A549 (cell line): ENCODE results near the gene DLEU7. TPM values are rescaled to one million over a fixed set of nuclear protein-coding genes. Genes with fewer than 3 reads are reported as not detected.

Experiments
- ATAC-seq, 2 experiments: fragments of 200-7000 bp in 1 of 2; fragments of >200 bp in 1 of 2; cut with Nextera tagmentation in 1 of 2; cut with Tn5 transposase in 1 of 2; 3 replicates each; pipeline versions ENCODE4 v1.8.0 to v1.9.1; 2018 to 2020; ENCODE audit warnings: mild to moderate bottlenecking in 1 of 2, moderate library complexity in 1 of 2
- CTCF ChIA-PET: fragments of 300-600 bp; sonication (Branson Sonifier 250); formaldehyde crosslinking; extraction: SDS; loops from one replicate; lab custom pipeline; 2021; ENCODE audit warnings: antibody characterized with exemption, inconsistent platforms; lab: Yijun Ruan, JAX
- POLR2A ChIA-PET: fragments of 350-600 bp; formaldehyde crosslinking; extraction: SDS; loops from one replicate; lab custom pipeline; 2021; ENCODE audit warnings: antibody characterized with exemption, inconsistent platforms; lab: Yijun Ruan, JAX
- DNase-seq, 2 experiments: peaks; one replicate each; pipeline versions ENCODE4 v3.0.0 to v3.0.0-alpha.2; 2011 to 2016; ENCODE audit warnings: low read depth in 1 of 2, low spot score in 1 of 2
- FAIRE-seq: peaks from 2 replicates; lab custom pipeline; 2011; peaks lifted over from hg19 to GRCh38; lab: Jason Lieb, UNC
- H3K27ac ChIP-seq, 2 experiments: fragments of >200 bp; sonication (Bioruptor Twin); formaldehyde crosslinking; 3 replicates each; pipeline ENCODE4 v1.5.1; 2016 to 2017
- H3K4me1 ChIP-seq: fragments of >200 bp; sonication (Bioruptor Twin); formaldehyde crosslinking; 3 replicates; pipeline ENCODE4 v1.6.1; 2016
- H3K4me2 ChIP-seq: fragments of >200 bp; sonication (Bioruptor Twin); formaldehyde crosslinking; 3 replicates; pipeline ENCODE4 v1.6.1; 2016
- H3K4me3 ChIP-seq: fragments of >200 bp; sonication (Bioruptor Twin); formaldehyde crosslinking; 3 replicates; pipeline ENCODE4 v1.5.1; 2016
- H3K9me3 ChIP-seq: fragments of >200 bp; sonication (Bioruptor Twin); formaldehyde crosslinking; 3 replicates; pipeline ENCODE4 v1.6.1; 2016
- CHD4 ChIP-seq: fragments of 200-600 bp; sonication (generic); IDR thresholded peaks from 2 replicates; pipeline ENCODE4 v1.6.1; 2016; ENCODE audit warnings: antibody characterized with exemption, mild to moderate bottlenecking, borderline replicate concordance
- CTCF ChIP-seq: fragments of >200 bp; sonication (Bioruptor Twin); formaldehyde crosslinking; IDR thresholded peaks from 3 replicates; pipeline ENCODE4 v1.5.1; 2016
- EHF ChIP-seq: fragments of 250-450 bp; sonication (Bioruptor Pico); IDR thresholded peaks from 2 replicates; pipeline ENCODE4 v1.5.0; 2020; ENCODE audit warnings: mild to moderate bottlenecking
- FOXS1 ChIP-seq: fragments of 250-450 bp; sonication (Bioruptor Pico); IDR thresholded peaks from 2 replicates; pipeline ENCODE4 v1.5.0; 2020; ENCODE audit warnings: mild to moderate bottlenecking, moderate library complexity
- HDAC2 ChIP-seq: fragments of 200-600 bp; sonication (generic); IDR thresholded peaks from 2 replicates; pipeline ENCODE4 v1.6.1; 2016
- JUN ChIP-seq, 2 experiments: fragments of >200 bp; sonication (Bioruptor Twin); formaldehyde crosslinking; IDR thresholded peaks; 2 replicates in 1 of 2; 3 replicates in 1 of 2; pipeline ENCODE4 v1.6.1; 2016 to 2017
- KDM1A ChIP-seq: fragments of 200-600 bp; sonication (generic); IDR thresholded peaks from 2 replicates; pipeline ENCODE4 v1.6.1; 2016; ENCODE audit warnings: low read depth, mild to moderate bottlenecking
- KDM5A ChIP-seq: fragments of 200-600 bp; sonication (generic); IDR thresholded peaks from 2 replicates; pipeline ENCODE4 v1.6.1; 2016; ENCODE audit warnings: antibody characterized with exemption, mild to moderate bottlenecking
- NPAS2 ChIP-seq: fragments of 250-450 bp; sonication (Bioruptor Pico); IDR thresholded peaks from 2 replicates; pipeline ENCODE4 v1.8.0; 2022; ENCODE audit warnings: mild to moderate bottlenecking, moderate library complexity, borderline replicate concordance
- NR3C1 ChIP-seq: fragments of >200 bp; sonication (Bioruptor Twin); formaldehyde crosslinking; IDR thresholded peaks from 3 replicates; pipeline ENCODE4 v1.6.1; 2017
- PHF8 ChIP-seq: fragments of 200-600 bp; sonication (generic); IDR thresholded peaks from 2 replicates; pipeline ENCODE4 v1.6.1; 2016; ENCODE audit warnings: low read depth, mild to moderate bottlenecking, antibody characterized with exemption, moderate library complexity, borderline replicate concordance
- RAD21 ChIP-seq, 2 experiments: fragments of >200 bp in 1 of 2; sonication (Bioruptor Twin) in 1 of 2; formaldehyde crosslinking in 1 of 2; IDR thresholded peaks in 1 of 2; conservative IDR thresholded peaks in 1 of 2; 2 replicates in 1 of 2; 3 replicates in 1 of 2; pipeline ENCODE4 v1.6.1; 2012 to 2018; ENCODE audit warnings: inconsistent platforms in 1 of 2
- RCOR1 ChIP-seq: fragments of 150-350 bp; IDR thresholded peaks from 2 replicates; pipeline ENCODE4 v1.6.1; 2014; ENCODE audit warnings: antibody characterized with exemption, low read length, low read depth
- REST ChIP-seq: fragments of 200-600 bp; sonication (generic); IDR thresholded peaks from 2 replicates; pipeline ENCODE4 v1.6.1; 2016; ENCODE audit warnings: antibody characterized with exemption, mild to moderate bottlenecking, moderate library complexity
- TP53 ChIP-seq: fragments of 250-450 bp; sonication (Bioruptor Pico); IDR thresholded peaks from 2 replicates; pipeline ENCODE4 v1.5.0; 2021; ENCODE audit warnings: mild to moderate bottlenecking, moderate library complexity
- ZSCAN20 ChIP-seq: fragments of 250-450 bp; sonication (Bioruptor Pico); IDR thresholded peaks from 2 replicates; pipeline ENCODE4 v1.8.0; 2022; ENCODE audit warnings: mild to moderate bottlenecking, moderate library complexity
- WGBS: methylation state at CpG from one replicate; pipeline ENCODE4 v1.1.6; 2017; ENCODE audit errors: missing lambda C conversion rate; 5-methylcytosine and 5-hydroxymethylcytosine counted together
- polyA plus RNA-seq, 4 experiments: library from polyadenylated mRNA; depleted of rRNA in 3 of 4; stranded (reverse); fragments of >200 nt; fragmentation: RNase III in 1 of 4; extraction: RNeasy Plus Mini Kit Qiagen cat#74134 plus additional on column Dnase treatment in 1 of 4; gene quantifications; 2 replicates in 3 of 4; 3 replicates in 1 of 4; pipeline ENCODE4 v1.2.3, GENCODE V29; 2011 to 2017
- TF ChIP-seq, protein P1 (sequence below): fragments of 150-350 bp; IDR thresholded peaks from 2 replicates; pipeline ENCODE4 v1.6.1; 2014; ENCODE audit warnings: low read depth, mild to moderate bottlenecking, low read length

Gene DLEU7
- polyA plus RNA-seq, 2 of the 4 experiments (the other 2 are of a cell fraction), result not detected

DNA sequence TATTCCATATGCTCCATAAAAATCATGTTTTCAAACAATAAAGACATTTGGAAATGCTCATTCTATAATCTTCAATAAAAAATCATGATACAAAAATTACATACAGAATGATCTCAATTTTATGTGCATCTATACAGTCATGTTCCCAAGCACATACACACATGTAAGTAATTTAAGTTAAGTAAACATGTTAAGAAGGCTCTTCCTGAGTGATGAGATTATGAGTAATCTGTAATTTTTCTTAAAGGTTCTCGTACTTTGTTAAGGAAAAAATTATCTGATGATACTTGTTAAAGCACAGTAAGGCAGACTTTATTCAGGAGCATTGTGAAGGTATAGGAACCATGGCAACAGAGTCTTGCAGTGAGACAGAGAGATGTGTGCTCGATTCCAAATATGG lies 30.0 kb upstream of the DLEU7 start:
- ChIA-PET POLR2A (no interaction called here), CTCF (no interaction called here)
- Histone ChIP-seq H3K4me2 (no peak overlapping the region), H3K4me1 (no peaks in the 10 kb centered on the region), H3K4me3 (no peak overlapping the region)
- ATAC-seq, result no peak
- no peak for TF ChIP-seq HDAC2
- no peak for TF ChIP-seq PHF8
- no peak for TF ChIP-seq KDM1A
- no peak for TF ChIP-seq KDM5A
- TF ChIP-seq, all 56 proteins: peak for 0
- Histone ChIP-seq H3K9me3 (no peaks in the 10 kb centered on the region), H3K27ac (no peak overlapping the region)
- DNase-seq (no peak), FAIRE-seq (no peak)
- WGBS, result 6% methylated on average over 2 of the region's 2 CpGs

DNA sequence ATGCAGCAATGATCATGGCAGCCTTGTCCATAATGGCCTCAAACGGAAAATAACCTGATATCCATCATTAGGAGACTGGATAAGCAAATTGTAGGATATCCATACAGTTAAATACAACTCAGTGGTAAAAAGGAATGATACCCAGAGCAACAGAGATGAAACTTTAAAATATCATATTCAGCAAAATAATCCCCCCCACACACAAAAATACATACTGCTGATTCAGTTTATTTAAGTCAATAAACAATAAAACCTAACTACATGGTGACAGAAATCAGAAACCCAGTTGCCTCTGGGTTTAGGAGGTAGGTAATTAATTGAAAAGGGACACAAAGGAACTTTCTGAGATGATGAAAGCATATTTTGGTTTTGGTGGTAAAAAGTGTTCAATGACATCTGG lies 27.9 kb upstream of the DLEU7 start:
- Histone ChIP-seq H3K9me3 (no peaks in the 10 kb centered on the region), H3K4me3 (no peak overlapping the region), H3K4me2 (no peak overlapping the region), H3K4me1 (no peaks in the 10 kb centered on the region), H3K27ac (no peak overlapping the region)
- POLR2A ChIA-PET, result no interaction called here
- CTCF ChIA-PET, result no interaction called here
- ATAC-seq (no peak), FAIRE-seq (no peak), DNase-seq (no peak)
- 21% methylated on average over 1 of the region's 1 CpG for WGBS
- TF ChIP-seq RCOR1 (no peak), TP53 (no peak), FOXS1 (CRISPR knock-in tag) (no peak), NPAS2 (CRISPR knock-in tag) (no peak), RAD21 (conservative IDR thresholded peaks at IDR 0.05 in 1 of 2, IDR thresholded peaks at IDR 0.05 in 1 of 2) (no peak), NR3C1 (no peak)
- TF ChIP-seq, protein P1, sequence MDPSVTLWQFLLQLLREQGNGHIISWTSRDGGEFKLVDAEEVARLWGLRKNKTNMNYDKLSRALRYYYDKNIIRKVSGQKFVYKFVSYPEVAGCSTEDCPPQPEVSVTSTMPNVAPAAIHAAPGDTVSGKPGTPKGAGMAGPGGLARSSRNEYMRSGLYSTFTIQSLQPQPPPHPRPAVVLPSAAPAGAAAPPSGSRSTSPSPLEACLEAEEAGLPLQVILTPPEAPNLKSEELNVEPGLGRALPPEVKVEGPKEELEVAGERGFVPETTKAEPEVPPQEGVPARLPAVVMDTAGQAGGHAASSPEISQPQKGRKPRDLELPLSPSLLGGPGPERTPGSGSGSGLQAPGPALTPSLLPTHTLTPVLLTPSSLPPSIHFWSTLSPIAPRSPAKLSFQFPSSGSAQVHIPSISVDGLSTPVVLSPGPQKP, result no peak
- TF ChIP-seq, all 56 proteins: peak for 0

DNA sequence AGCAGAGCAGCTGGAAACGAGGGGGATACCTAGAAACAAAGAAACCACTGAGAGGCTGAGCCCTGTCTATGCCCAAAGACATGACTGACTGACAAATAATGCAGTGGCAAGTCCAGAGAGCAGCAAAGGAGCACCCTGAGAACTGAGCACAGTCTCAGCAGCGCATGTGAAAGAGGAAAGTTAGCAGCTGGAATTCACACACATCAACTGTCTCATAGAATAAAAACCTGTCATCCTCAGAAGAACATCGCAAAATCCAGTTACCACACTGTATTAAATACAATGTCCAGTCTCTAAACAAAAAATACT lies 24.1 kb upstream of the DLEU7 start:
- WGBS, result 47% methylated on average over 3 of the region's 3 CpGs
- no peak overlapping the region for H3K4me2 ChIP-seq
- FAIRE-seq (no peak), DNase-seq (no peak), ATAC-seq (no peak)
- H3K4me1 ChIP-seq, result no peaks in the 10 kb centered on the region
- TF ChIP-seq RAD21 (conservative IDR thresholded peaks at IDR 0.05 in 1 of 2, IDR thresholded peaks at IDR 0.05 in 1 of 2) (no peak), FOXS1 (CRISPR knock-in tag) (no peak), EHF (CRISPR knock-in tag) (no peak), JUN (IDR thresholded peaks at IDR 0.05) (no peak), CTCF (no peak), CHD4 (no peak), RCOR1 (no peak), ZSCAN20 (CRISPR knock-in tag) (no peak), KDM1A (no peak), REST (no peak)
- H3K4me3 ChIP-seq, result no peak overlapping the region
- ChIA-PET POLR2A (no interaction called here), CTCF (no interaction called here)
- H3K27ac ChIP-seq, result no peak overlapping the region
- H3K9me3 ChIP-seq, result no peaks in the 10 kb centered on the region
